AG08395 (cell line): ENCODE results near the gene DSC2.
"Not testable (repeated sequence)": the region's sequence is repeated elsewhere in the genome, so short reads cannot be mapped to it uniquely, and the experiment has no call there.

Experiments
- DNase-seq: peaks from one replicate; pipeline ENCODE4 v3.0.0; 2012; ENCODE audit warnings: mixed read lengths, low spot score

The DSC2 gene

DNA sequence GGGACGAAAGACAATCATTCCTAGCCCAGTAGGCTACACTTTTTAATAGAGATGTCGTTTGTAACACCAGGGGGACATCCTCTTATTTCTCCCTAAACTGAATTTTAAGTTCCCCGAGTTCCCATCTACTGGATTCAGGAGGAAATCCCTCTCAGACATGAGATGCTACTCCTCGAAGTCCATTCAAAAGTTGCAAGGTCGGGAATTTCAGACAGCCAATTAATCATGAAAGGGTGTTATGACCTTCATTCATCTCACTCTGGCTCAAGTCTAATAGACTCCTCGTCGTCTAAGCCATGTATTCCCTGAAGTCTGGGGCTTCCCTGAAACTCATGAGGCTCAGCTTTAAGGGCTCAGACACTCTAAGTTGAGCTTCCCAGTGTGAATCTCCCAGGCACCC is 58.5 kb downstream of the DSC2 start:
- no peak for DNase-seq

DNA sequence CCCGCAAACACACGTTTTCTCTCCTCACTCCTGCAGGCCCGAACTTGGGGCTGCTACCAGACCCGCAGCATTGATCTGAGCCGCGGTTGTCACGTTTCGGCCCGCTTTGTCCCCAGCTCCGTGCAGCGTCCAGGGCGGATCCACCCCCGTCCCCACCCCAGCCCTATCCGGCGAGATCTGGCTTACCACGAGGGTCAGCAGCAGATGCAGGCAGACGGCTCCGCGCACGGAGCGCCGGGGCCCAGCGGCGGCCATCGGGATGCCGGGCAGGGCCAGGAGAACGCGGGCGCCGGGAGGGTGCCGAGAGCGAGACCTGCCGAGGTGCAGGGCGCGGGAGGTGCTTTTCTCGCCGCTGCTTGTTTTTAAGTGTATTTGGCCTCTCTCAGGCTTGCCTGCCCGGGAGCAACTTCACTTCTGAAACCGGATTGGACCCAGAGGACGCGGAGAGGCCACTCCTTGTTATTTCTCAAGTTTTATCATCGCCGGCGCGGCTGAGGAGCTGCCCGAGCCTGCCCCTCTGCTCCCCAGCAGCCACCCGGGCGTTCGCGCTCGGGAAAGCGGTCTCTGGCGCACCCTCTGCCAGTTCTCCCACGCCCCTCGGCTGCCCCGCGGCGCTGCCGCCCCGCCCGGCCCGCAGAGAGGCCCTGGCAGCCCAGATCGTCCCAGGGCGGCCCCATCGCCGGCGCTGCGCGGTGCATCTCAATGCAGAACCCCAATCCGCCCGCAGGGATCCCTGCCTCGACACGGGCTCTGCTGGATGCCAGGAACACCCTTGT is 59.6 kb downstream of the DSC2 start, which contains the start of gene DSC3:
TSS of gene DSC3 (minus strand) at position 337 of the 776 bp plus-strand sequence. CDS start at position 255, 82 bp downstream.
- DNase-seq: no peak

DNA sequence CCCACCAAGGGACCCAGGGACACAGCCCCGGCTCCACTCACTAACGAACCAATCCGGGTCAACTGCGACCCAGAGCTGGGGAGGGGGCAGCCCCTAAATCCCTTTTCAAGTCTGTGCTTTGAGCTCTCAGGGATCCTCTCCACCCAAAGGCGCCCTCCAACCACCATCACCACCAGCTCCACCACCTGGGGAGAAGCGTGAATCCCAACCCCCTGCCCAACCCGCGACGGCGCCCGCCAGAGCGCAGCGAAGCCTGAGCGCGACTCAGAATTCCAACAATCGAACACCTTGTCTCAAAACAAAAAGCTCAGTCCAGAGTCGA is 60.2 kb downstream of the DSC2 start:
- DNase-seq: no peak

DNA sequence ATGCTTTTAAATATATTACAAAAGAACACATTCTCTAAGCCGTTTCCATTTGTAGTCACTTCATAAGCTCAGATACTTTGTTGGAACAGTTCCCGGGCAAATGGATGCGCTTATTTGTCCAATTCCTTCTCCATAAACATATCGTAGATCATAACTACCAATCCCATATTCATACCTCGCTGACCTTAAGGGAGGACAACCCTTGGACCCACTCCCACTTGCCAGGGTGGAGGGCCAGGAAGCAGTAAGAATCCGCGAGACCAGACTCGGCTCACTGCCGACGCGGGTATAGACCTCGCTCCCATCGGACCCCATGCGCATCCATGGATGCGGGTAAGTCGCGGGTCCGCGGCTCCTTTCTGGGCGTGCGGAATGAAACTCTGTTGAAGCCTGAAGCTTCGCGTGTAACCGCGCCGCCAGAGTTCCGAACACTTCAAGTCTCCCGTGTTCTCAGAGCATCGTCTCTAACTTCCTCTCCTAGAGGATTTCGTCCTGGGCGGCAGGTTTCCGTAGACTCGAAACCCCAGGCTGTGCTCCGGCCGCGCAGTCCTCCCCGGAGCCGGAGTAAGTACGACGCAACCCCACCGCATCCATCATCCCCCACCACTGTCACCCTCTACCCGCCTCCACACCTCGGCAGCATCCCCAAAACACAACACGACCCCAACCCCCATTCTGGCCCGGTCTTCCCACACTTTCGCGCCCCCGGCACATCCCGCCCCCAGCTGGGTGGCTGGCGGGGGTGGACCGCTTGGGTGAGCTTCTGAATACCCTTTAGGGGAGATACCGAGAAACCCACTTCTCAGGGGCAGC is 60.7 kb downstream of the DSC2 start:
- no peak for DNase-seq

DNA sequence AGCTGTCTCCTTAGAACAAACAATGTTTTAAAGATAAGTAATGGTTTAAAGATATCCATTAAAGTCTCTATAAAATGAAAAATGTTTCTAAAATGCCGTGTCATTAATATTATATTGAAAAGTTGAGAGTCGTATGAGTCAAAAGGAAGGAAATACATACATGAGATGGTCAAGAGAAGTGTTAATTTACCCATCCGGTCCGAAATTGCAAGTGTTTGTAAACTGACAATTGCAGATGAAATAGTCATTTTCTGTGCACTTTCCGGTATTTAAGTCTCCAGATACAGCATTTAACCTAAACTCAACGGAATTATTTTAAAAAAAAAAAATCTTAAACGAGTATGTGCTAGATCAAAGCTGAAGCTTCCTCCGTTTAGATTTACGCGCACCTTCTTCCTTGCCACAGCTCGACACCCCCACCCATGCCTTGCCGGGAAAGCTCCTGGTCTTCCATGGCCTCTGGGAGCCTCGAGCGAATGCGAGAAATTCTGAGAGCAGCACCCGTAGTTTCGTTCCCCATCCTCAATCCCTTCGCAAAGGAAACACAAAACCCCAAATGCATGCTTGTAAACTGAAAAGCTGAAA is 61.4 kb downstream of the DSC2 start:
- DNase-seq: no peak

DNA sequence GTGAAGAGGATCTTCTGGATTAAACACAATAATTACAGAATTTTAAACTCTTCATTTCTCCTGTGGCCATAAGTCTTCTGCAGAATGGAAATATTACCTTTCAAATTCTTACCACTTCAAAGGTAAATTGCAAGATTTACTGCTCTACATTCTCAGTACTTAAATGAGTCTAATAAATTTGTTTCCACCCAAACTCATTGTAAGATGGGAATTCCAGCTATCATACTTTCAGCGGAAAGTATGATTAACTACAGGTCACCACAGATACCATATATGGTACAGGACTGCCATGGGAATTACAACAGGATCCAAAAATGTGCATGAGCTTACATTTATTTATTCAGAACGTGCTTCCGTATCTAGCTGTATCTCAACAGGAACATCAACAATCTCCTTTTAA is 62.8 kb downstream of the DSC2 start:
- DNase-seq: no peak

DNA sequence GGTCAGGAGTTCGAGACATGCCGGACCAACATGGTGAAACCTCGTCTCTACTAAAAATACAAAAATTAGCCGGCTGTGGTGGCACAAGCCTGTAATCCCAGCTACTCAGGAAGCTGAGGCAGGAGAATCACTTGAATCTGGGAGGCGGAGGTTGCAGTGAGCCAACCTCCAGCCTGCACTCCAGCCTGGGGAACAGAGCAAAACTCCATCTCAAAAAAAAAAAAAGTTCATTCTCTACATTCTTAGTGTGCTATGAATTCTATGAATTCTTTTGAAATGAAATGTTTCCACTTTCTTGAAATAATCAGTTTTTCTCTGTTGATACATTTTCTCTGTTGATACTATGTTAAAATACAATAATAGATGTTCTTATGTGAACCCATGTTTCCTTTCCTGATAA is 64.5 kb downstream of the DSC2 start:
- not testable (repeated sequence) for DNase-seq

DNA sequence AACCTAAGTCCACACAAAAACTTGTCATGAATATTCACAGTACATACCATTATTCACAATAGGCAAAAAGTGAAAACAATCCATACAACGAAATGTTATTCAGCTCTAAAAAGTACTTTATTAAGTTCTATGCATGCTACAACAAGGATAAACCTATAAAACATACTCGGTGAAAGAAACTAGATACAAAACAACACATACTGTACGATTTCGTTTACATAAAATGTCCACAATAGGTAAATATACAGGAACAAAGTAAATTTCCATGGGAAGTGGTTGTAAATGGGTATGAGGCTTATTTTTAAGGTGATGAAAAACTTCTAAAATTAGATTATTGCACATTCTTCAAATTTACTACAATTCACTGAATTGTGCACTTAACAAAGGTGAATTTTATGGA is 67.7 kb downstream of the DSC2 start:
- no peak for DNase-seq

DNA sequence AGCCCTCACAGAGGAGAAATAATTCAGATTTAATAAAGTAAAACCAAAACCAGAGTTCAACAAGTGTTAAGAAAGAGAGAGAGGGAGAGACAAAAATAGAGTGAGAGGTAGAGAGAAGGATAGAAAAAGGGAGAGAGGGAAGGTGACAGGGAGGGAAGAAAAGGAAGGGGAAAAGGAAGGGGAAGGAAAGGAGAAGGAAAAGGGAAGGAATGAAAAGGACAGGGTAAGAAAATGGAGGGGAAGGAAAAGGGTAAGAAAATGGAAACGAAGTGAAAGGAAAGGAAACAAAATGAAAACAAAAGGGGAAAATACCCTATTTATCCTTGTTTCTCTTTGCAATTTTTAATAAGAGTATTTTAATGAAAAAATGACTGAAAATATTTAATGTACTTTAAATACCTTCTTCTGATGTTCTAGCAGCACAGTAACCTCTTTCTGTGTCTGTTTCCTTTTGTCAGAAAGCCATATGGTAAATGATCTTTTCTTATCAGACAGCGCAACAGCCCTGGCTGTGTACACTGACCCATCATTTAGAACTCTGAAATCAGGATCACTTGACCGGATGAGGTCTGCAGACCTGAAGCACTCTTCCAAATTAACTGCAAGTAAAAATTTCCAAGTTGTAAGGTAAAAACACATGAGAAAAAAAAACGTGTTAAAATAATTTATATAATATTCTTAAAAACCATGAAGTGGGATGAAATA is 71.5 kb downstream of the DSC2 start:
- DNase-seq: no peak

DNA sequence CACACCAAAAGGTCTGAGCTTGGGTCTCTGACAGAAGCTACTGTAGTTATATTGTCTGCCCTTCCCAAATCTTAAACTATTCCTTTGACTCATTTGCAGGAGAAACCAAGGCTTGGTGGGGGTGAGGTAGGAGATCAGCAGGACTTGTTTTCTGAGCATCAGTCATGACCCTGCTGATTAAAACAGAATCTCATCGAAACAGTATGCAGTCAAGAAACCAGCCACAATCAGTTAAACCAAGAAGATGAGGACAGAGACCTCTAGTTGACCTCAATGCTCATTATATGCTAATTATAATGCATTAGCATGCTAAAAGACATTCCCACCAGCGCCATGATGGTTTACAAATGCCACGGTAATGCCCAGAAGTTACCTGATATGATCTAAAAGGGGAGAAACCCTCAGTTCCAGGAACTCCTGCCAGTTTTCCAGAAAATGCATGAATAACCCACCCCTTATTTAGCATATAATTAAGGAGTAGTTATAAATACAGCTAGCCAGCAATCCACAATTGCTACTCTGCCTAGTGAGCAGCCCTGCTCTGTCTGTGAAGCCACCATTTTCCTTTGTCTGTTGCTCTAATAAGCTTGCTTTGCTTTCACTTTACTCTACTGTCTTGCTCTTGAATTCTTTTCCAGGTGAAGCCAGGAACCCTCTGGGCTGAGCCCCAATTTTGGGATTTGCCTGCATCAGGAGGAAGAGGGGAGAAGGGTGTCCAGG is 86.3 kb downstream of the DSC2 start:
- DNase-seq: no peak

DNA sequence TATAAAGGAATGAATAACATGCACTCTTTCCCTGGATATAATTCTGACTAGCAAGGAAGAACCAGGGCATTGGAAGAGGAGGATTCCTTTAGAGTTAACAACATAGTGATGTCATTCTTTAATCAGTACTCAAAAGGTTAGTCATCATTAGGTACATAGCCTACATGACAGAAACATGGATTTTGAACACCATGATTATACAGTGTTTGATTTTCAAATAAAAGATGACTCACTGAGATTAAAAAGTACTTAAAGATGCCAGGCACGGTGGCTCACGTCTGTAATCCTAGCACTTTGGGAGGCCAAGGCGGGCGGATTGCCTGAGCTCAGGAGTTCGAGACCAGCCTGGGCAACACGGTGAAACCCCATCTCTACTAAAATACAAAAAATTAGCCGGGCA is 90.8 kb downstream of the DSC2 start:
- not testable (repeated sequence) for DNase-seq

DNA sequence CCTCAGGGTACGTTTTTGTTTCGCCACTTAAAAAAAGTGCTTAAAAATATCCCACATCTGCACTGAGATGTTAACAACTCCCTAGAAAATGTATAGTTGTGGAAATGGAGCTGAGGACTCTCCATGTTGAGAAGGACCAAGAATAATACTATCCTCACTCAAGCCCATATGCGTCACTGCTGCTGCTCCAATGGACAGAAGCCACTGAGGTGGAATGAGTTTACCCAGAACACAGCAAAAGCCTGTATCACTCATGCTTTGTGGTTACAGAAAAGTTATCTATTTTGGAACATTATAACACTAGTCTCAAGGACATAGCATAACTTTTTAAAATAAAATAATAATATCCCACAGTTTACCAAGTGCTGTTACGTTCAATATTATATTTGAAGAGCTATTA is 91.6 kb downstream of the DSC2 start:
- no peak for DNase-seq
